Measurements from ENCODE around the gene TPR. TPM values are rescaled to one million over a fixed set of nuclear protein-coding genes. Genes with fewer than 3 reads are reported as not detected.

Gene TPR
- total and polyA plus RNA-seq, 5 experiments from 2014 or later = 15.9 to 149 (median 65.0) TPM

DNA sequence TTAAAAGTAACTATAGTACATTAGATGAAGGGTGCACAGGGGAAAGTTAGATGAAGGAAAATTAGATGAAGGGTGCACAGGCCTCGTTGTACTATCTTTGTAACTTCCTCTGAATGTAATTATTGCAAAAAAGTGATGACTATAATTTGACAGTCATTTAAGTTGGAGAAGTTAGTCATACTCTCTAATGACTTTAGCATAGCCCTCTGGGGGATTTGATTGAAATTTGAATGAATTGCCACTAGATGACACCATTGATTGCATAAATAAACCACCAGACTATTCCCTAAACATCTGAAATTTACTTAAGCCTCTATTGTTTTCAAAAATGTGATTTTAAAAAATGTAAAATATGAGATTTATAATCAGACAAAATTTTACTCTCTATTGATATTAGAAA, 102.6 kb downstream of the TPR start:
- Mint-ChIP-seq H3K4me1 (peaks cover 0 to 3% (median 0%) of the 10 kb centered on the region in 4 donors), H3K4me3 (no peak overlapping the region), H3K27ac (no peak overlapping the region), H3K9me3 (no peaks in the 10 kb centered on the region), H3K27me3 (no peaks in the 10 kb centered on the region), H3K36me3 (no peaks in the 10 kb centered on the region)
- ATAC-seq (no peak), DNase-seq (peak in 3 of 10 donors; percentile 22 to 44 (median 40))
- POLR2A ChIA-PET = no interaction called here

DNA sequence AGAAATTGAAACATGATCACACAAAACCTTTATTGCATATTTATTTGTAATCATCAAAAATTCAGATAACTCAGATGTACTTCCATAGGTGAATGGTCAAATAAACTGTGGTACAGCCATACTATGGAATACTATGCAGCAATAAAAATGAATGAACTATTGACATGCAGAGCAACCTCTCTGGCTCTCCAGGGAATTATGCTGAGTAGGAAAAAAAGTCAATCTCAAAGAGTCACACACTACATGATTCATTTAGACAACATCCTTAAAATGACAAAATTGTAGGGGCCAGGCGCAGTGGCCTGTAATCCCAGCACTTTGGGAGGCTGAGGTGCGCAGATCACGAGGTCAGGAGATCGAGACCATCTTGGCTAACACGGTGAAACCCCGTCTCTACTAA, 104.0 kb downstream of the TPR start:
- Mint-ChIP-seq H3K9me3 (peaks cover 0 to 3% (median 0%) of the 10 kb centered on the region in 9 donors), H3K4me1 (peaks cover 0 to 3% (median 0%) of the 10 kb centered on the region in 4 donors), H3K27ac (no peak overlapping the region), H3K4me3 (no peak overlapping the region), H3K36me3 (no peaks in the 10 kb centered on the region), H3K27me3 (peaks cover 0 to 5% (median 2%) of the 10 kb centered on the region in 5 donors)
- DNase-seq (no peak), ATAC-seq (no peak)
- POLR2A ChIA-PET = no interaction called here

Other genes with a start within 250 kb of the TPR start
- under 1 TPM in 1 of 2 experiments, not detected in 1; 0.08 TPM for gene PRG4, start 79.0 kb downstream of the TPR start, total RNA-seq
- gene PRG4, start 79.0 kb downstream of the TPR start, polyA plus RNA-seq = under 1 TPM in 2 of 3 donors, not detected in 1; 0.05 to 0.06 TPM
- 10 to 100 TPM; 20.1 to 24.7 TPM for gene ODR4, start 585 bp upstream of the TPR start, total RNA-seq
- 1 to 10 TPM; 6.7 to 8.3 (median 7.5) TPM for gene ODR4, start 585 bp upstream of the TPR start, polyA plus RNA-seq
- gene PDC, start 85.9 kb upstream of the TPR start, total RNA-seq = not detected
- gene PDC, start 85.9 kb upstream of the TPR start, polyA plus RNA-seq = not detected